HG03196 (cell line): ENCODE measurements around the gene TAS1R1.
A peak's percentile ranks its signal among the peaks of the same experiment; 100 is the strongest.
"Not testable (repeated sequence)": the region's sequence is repeated elsewhere in the genome, so short reads cannot be mapped to it uniquely, and the experiment has no call there.

ENCODE experiments used
- ATAC-seq: cut with Tn5 transposase; IDR thresholded peaks from one replicate; pipeline ENCODE4 v1.9.1; 2021; ENCODE audit not compliant: unreplicated experiment

Gene TAS1R1

DNA sequence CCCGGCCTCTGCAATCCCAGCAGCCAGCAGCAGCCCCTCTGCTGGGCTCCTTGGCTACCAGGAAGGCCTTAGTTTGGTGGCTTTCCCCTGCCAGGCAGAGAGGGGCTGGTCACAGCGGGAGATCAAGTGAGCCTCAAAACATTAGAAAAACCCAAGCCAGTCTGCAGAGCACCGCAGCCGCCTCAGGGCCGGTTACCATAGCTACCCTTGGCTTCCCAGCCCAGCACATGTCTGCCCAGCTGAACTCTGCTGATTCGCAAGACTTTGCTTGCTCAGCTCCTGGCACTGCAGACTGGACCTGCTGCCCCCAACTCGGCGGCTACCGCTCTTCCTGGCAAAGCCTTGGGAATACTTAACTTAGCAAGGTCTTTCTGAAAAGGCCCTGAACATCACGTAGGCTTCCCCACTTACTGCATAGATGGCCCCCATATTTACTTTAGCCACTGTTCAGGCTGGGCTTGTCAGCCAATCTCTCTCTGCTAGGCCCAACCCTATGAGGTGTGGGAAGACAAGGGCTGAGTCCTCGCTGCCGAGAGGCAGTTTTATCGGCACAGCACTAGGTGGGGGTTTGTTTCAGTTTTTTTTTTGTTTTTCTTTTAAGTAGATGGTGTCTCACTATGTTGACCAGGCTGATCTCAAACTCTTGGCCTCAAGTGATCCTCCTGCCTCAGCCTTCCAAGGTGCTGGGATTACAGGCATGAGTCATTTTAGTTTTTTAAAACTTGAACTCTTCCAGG, 35.0 kb upstream of the TAS1R1 start:
- no peak for ATAC-seq

DNA sequence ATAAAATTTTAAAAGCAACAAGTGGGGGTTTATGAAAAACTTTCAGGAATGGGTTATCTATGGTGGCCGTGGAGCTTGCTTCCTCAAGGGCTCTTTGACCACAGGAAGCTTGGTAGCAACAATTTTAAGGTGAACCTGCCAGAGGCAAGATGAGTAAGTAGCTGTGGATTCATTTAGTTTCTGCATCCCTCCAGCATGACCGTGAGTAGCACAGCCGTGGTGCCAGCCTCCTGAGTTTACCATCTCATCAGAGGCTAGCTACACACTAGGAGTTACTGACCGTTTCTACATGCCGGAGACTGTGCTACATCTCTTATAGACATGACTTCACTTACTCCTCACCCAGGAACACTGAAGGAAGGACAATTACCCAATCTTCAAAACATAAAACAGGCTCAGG, 33.6 kb upstream of the TAS1R1 start:
- ATAC-seq: no peak

DNA sequence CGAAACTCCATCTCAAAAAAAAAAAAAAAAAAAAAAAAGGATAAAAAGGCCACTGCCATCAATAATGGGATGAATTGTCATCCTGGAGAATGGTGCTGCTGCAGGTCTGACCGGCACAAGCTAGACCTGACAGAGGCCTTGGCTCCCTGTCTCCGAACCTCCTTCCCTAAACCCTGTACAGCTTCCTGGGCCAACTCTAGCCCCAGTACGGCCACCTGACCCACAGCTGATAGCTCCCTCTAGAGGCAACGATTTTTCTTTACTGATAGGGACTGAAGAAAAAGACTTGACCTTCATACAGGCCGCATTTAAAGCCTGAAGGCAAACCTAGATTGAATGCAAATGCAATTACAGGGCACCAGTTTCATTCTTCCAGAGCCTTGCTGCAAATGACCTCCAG, 31.5 kb upstream of the TAS1R1 start:
- ATAC-seq: no peak

DNA sequence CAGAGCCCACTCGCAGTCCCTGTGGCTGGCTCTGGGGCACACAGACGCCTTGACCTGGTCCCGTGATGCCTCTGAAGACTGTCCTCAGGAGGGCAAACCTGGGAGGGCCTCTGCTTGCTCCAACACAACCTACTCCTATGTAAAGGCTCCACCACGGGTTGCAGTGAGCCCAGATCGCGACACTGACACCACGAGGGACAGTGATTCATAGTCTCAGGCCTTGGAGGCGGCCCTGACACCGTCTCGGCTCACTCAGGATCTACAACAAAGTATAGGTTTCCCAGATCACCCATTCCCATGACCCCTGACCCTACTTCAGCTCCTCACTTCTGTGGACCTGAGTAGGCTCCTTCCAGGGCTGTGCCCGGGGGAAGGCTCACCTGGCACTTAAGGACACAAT, 28.8 kb upstream of the TAS1R1 start:
- no peak for ATAC-seq

DNA sequence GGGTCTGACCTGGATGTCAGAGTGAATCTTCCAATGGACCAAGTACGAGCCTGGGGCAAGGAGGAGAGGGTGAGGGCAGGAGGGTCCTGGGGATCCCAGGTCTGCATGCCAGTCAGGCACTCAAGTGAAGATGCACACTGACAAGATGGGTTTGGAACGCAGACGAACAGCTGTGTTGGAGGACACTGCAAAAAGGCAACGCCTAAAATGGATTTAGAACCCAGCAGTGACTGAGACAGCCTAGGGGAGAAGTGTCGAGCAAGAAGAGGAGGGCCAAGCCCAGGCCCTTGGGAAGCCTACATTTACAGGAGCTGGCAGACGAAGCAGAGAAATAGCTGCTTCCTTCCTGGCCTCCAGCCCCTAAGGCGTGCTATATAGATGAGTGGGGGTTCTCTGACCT, 26.6 kb upstream of the TAS1R1 start:
- no peak for ATAC-seq

DNA sequence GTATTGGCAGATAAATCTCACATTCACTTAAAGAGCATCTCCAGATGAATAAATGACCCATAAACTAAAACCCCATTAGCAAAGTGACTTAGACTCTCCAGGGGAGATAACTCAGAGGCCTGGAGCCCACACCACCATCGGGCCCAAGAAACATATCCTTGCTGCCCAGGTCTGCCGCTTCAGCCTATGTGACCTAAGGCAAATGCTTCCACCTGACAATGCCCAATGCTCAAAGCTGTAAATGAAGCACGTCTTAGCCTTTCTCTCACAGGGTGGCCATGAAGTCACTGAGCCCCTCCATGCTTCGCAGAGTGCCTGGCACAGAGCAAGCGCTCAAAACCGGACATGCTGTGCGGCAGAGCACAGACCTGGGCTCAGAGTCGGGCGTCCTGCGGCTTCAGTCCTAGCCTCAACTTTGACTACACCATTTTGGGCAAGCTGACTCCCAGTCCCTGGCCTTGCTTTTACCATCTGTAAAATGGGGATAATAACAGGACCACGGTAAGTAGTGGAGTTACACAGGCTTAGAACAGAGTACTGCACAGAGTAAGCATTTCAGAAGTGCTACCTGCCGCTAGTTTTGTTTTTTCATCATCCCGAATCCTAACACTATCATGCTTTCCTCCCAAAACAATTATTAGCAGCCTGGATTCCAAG, 24.5 kb upstream of the TAS1R1 start:
- ATAC-seq: no peak

DNA sequence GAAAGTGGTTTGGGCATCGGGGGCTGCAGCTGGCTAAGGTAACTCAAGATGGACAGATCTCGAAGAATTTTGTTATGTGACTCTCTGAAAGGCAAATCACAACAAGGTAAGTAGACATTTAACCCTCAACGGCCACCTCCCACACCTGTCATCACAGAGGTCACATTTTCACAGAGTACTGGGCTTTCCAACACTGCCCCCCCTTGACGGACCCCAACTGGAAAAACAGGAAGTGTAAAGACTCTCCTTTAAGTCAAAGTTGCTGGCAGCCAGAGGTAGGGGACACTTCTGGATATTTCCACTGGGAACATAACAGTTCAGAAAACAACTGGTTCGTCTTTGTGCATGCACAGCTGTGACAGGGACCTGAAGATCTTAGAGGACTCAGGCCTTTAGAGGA, 23.1 kb upstream of the TAS1R1 start:
- ATAC-seq: no peak

DNA sequence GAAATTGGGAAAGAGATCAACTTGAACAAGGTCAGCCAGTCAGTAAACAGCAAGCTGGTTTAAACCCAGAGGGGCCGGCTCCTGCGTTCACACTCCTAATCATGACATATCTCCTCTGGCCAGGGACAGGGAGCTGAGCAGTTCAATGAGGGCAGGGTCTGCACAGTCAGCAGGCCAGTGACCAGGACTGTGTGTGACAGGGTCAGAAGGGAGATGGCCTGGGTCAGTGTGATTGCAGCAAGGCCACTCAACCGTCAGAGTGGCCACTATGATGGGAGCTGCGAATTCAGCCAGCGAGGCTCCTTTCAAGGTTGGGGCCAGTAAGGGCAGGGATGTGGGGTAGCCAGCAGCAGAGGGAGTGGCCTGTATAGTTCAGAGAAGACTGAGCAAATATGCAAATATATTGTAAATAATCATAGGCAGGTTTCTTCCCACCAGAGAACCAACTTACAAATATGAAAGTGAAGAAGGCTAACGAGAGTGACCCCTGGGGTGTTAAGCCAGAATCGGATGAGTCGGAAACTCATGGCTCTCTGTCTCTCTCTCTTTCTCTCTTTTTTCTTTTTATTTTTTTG, 20.8 kb upstream of the TAS1R1 start:
- ATAC-seq: no peak

DNA sequence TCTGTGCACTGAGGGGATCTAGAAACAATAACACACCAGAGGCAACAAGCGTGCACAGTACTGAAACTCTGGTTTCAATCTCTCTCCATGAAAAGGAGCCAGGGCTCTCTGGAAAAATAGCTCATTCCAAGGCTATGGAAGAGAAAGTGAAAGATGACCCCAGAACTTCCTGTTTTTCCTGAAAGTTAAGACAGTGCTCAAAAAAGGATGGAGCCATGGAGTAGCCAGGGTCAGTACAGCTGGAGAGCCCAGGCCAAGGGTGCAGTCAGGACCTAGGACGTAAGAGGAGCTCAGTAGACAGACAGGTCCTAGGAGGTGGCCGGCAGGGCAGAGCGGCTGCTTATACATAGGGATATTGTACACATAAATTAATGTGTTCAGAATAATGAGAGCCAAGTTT, 19.9 kb upstream of the TAS1R1 start:
- no peak for ATAC-seq

DNA sequence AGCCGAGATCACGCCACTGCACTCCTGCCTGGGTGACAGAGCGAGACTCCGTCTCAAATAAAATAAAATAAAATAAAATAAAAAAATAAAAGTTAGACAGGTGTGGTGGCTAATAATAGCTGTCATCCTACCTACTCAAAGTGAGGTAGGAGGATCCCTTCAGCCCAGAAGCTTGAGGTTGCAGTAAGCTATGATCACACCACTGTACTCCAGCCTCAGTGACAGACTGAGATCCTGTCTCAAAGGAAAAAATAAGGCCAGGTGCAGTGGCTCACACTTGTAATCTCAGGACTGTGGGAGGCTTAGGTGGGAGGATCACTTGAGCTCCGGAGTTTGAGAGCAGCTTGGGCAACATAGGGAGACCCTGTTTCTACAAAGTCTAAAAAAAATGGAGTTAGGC, 18.8 kb upstream of the TAS1R1 start:
- no peak for ATAC-seq

DNA sequence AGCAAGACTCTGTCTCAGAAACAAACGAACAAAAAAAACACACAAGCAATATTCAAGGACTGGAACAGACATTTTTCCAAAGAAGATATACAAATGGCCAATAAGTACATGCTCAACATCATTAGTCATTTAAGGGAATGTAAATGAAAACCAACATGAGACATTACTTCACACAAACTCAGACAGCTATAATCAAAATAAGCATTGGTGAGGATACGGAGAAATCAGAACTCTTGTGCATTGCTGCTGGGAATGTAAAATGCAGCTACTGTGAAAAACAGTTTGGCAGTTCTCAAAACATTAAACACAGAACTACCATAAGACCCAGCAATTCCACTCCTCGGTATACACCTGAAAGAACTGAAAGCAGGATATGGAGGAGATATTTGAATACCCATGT, 16.2 kb upstream of the TAS1R1 start:
- no peak for ATAC-seq

DNA sequence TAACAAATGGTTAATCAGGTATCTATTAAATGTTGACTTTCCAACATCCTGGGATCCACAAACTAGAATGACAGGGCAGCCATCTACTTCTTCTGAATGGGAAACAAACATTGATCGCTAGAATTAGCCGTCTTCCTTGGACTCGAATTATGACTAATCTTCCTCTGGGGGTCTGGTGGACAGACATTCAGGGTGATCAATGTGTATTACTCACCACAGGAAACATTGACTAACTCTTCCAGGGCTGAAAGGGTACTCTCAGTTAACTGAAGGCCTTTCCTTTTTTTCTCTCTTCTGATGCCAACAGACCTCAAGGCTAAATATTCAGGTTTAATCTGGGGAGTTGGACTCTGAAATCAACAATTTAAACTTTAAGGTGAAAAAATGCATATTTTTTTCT, 10.3 kb upstream of the TAS1R1 start:
- ATAC-seq: no peak

DNA sequence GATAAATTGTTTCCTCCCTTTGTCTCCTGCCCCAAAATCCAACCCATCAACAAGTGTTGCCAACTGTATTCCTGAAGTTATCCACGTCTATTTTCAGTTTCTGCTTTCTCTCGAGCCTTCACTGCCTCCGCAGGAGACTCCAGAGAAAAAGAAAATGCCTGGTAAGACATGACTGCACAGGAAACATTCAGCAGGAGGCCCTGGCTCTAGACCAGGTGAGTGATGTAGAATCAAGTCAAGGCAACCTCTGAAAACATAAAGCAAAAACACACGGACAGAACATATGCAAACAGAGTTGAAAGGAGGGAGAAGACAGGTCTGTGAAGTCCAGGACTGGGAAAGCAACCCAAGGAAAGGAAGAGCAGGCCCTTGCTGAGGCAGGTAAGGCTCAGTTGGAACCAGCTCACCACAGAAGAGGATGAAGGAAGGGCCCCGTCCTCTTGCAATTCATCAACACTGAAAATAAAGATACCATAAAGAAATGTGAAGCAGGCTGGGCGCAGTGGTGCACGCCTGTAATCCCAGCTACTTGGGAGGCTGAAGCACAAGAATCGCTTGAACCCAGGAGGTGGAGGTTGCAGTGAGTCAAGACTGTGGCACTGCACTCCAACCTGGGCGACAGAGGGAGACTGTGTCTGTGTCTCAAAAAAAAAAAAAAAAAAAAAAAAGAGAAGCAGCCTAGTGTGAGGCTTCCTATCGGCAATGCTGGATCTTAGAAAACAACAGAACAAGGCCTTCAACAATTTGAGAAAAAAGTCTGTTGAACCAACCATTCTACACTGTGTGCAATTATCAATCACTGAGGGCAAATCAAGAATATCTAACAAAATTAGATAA, 9.6 kb upstream of the TAS1R1 start:
- no peak for ATAC-seq

DNA sequence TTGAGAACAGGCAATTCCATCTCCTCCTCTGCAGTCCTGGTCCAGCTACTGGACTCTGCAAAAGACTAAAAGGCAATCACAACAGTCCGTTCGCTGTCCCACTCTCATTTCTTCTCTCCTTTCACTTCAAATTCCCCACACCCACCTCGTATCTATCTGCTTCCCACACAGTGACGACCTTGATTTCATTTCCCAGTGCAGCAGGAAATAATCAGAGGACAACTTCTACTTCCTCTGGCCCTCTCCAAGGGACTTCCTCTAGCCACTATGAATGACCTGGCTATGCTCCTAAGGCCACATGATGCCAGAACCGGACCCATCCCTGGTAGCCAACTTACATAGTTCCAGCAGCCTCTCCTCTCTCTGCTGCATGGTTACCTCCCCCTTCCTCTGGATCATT, 8.8 kb upstream of the TAS1R1 start:
- no peak for ATAC-seq

DNA sequence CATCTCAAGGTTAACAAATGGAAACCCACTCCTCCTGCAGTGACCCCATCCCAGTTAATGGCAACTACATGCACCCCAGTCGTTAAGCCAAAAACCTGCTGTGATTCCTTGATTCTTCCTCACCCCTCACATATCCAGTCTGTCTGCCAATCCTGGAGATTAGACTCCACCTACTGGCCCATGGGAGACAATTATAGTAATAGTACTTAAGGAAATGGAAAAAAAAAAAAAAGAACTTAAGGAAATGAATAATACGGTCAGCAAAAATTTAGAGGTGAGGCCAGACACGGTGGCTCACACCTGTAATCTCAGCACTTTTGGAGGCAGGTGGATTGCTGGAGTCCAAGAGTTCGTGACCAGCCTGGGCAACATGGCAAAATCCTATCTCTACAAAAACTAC, 7.8 kb upstream of the TAS1R1 start:
- no peak for ATAC-seq

DNA sequence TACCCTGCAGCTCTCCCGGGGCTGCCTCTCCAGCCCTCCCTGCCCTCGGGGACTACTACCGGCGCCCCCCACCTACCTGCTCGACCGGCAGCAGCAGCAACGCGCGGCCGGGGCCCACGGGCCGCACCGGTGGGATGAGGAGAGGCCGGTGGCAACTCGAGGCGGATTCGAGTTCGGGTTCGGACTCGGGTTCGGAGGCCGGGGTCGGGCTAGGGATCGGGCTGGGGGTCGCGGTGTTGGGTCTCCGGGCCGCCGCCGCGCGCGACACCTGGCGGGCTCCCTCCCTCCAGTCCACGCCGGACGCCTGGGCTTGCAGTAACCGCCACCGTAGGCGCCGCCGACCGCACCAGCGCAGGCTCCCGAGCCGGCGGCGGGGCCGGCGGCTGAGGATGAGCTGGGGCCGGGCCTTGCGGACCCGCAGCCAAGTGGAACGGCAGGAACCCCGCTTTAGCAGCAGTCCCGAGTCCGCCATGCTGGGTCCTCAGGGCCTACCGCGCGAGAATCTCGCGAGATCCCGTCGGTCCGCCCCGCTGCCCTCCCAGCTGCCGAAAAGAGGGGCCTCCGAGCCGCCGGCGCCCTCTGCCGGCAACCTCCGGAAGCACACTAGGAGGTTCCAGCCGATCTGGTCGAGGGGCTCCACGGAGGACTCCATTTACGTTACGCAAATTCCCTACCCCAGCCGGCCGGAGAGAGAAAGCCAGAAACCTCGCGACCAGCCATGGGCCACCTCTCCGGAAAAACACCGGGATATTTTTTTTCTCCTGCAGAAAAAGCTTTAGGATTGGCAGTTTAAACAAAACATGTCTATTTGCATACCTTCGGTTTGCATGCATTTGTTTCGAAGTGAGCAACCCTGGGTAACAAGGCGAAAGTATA, 838 bp upstream of the TAS1R1 start, which contains the start of gene NOL9:
TSS of gene NOL9 (minus strand) at position 483 of the 876 bp plus-strand sequence. CDS start at position 472, 11 bp downstream.
- ATAC-seq: peak; percentile 95

DNA sequence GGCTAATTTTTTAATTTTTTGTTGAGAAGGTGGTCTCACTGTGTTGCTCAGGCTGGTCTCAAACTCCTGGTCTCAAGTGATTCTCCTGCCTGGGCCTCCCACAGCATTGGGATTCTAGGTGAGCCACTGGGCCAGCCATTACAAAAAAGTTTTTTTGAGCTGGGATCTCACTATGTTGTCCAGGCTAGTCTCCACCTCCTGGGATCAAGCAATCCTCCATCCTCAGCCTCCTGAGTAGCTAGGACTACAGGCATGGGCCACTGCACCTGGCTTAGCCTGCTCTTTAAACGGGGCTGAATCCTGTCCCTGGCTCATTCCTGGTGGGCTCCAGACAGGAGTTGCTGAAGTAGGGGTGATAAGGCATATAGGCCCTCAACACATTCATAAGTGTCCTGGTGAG, 2.5 kb downstream of the TAS1R1 start:
- no peak for ATAC-seq

DNA sequence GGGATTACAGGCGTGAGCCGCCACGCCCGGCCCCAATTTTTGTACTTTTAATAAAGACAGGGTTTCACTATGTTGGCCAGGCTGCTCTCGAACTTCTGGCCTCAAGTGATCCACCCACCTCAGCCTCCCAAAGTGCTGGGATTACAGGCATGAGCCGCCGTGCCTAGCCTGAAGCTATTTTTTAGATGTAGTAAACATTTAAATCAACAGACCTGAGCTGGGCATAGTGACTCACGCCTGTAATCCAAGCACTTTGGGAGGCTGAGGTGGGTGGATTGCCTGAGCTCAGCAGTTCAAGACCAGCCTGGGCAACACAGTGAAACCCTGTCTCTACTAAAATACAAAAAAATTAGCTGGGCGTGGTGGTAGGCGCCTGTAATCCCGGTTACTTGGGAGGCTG, 4.1 kb downstream of the TAS1R1 start:
- ATAC-seq: not testable (repeated sequence)

DNA sequence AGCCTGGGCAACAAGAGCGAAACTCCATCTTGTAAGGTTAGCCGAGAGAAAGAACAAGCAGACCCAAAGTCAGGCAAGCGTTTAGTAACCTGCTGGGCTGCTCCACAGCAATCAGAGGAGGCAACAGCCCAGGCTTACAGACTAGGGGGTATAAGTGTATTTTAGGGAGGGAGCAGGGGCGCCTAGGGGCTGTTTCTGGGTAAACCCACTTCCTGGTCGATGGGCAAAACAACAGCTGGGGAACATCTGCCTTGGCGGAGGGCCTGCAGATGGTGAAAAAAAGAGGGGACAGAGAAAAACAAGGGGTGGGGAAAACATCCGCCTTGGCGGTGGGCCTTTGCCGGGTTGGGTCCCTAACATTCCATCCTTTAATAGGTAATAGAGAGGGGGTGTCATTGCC, 5.2 kb downstream of the TAS1R1 start:
- ATAC-seq: no peak

DNA sequence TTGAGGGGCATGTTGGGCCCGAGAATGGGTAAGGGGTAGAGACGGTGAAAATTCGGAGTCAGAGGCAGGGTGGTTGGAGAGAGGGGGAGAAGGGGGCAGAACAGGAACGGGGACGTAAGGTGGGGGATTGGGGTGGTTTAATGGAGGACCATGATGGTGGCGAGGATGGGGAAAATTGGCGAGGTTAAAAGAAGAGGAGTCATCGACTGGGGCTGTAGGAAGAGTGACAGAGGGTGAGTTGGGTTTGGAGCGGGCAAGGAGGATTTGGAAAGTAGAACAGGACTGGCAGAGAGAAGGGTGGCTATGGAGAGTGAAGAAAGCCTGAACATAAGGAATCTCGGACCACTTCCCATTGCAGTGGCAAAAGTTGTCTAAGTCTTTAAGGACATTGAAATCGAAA, 13.9 kb downstream of the TAS1R1 start:
- no peak for ATAC-seq

DNA sequence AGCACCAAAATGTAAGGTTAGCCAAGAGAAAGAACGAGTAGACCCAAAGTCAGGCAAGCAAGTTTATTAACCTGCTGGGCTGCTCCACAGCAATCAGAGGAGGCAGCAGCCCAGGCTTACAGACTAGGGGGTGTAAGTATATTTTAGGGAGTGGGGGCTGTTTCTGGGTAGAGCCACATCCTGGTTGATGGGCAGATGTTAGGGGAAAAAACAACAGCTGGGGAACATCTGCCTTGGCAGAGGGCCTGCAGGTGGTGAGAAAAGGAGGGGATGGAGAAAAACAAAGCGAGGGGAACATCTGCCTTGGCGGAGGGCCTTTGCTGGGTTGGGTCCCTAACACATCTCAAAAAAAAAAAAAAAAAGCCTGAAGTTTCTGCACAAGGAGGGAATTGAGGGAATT, 15.0 kb downstream of the TAS1R1 start:
- ATAC-seq: no peak
